Right ventricle myocardium superior (tissue), 1 donor: ENCODE data around the gene ATP2B3. TPM values are rescaled to one million over a fixed set of nuclear protein-coding genes. Genes with fewer than 3 reads are reported as not detected.

ENCODE experiments used
- ATAC-seq: fragments of 200-7000 bp; cut with Tn5 transposase; one replicate; pipeline ENCODE4 v1.9.1; 2020; ENCODE audit warnings: mild to moderate bottlenecking; ENCODE audit not compliant: poor library complexity
- DNase-seq: peaks from one replicate; pipeline ENCODE4 v3.0.0-alpha.2; 2020
- intact Hi-C: fragments of 100-400 bp; cut with DNase I; formaldehyde crosslinking; loops from one replicate; pipeline ENCODE4 v1.11.2; 2022
- long read RNA-seq: library from polyadenylated mRNA; unstranded; transcript quantifications from one replicate; pipeline ENCODE4 v2.0.0, GENCODE V29; 2021
- total RNA-seq: library from RNA; stranded (reverse); fragmentation: NEBNext Ultra II Directional; extraction: Animal tissue kit (Norgen Biotek cat#: 25700); gene quantifications from one replicate; pipeline ENCODE4 v1.2.1, GENCODE V29; 2021
- donor health status: DM: no; HTN: yes; CAD: no; lungs with severe emphysema.

The ATP2B3 gene
- not detected for total RNA-seq
- long read RNA-seq, result 0 reads

- DNase-seq (no peak), ATAC-seq (no peak)
- intact Hi-C loops, result no loop called here
These were observed at the start of gene ATP2B3 for GRCh38 chrX:153517423-153517822. Gene ATP2B3, plus strand, starts transcription at chrX:153517642. Its CDS starts 18,606 bp downstream, at chrX:153536248.

- DNase-seq, result peak; percentile 47
- ATAC-seq, result no peak
- intact Hi-C loops, result no loop called here
These were observed 49.3 kb upstream of the ATP2B3 start for GRCh38 chrX:153468008-153468580.

GRCh38 chrX:153469811-153470410 lies 47.5 kb upstream of the ATP2B3 start:
- ATAC-seq, result peak; percentile 37
- intact Hi-C loops, result loop anchor here (5.0 kb wide), 1 partner anchor 37 kb away; no protein-coding TSS in a partner anchor
- no peak for DNase-seq

GRCh38 chrX:153470411-153471363 lies 46.8 kb upstream of the ATP2B3 start, which contains the start of gene HAUS7:
Gene HAUS7, minus strand, starts transcription at chrX:153470576. Its CDS starts 19 bp downstream, at chrX:153470557.
- DNase-seq (peak; percentile 93), ATAC-seq (peak; percentile 92)
- intact Hi-C loops, result loop anchor here (5.0 kb wide), 1 partner anchor 37 kb away; no protein-coding TSS in a partner anchor

GRCh38 chrX:153471663-153472280 lies 45.7 kb upstream of the ATP2B3 start:
- no peak for DNase-seq

GRCh38 chrX:153473126-153473525 lies 44.3 kb upstream of the ATP2B3 start:
- intact Hi-C loops, result loop anchor here (5.0 kb wide), 1 partner anchor 34 kb away; no protein-coding TSS in a partner anchor
- DNase-seq (no peak), ATAC-seq (no peak)

More at GRCh38 chrX:153471663-153472280, 45.7 kb upstream of the ATP2B3 start:
- ATAC-seq, result no peak
- intact Hi-C loops, result loop anchor here (5.0 kb wide), 1 partner anchor 36 kb away; no protein-coding TSS in a partner anchor

GRCh38 chrX:153474266-153474665 lies 43.2 kb upstream of the ATP2B3 start:
- DNase-seq, result no peak
- intact Hi-C loops, result loop anchor here (5.0 kb wide), 1 partner anchor 33 kb away; no protein-coding TSS in a partner anchor
- no peak for ATAC-seq

- peak; percentile 82 for DNase-seq
- intact Hi-C loops, result loop anchor here (5.0 kb wide), 1 partner anchor 33 kb away; no protein-coding TSS in a partner anchor
- ATAC-seq, result no peak
These were observed 42.7 kb upstream of the ATP2B3 start for GRCh38 chrX:153474718-153475117.

GRCh38 chrX:153475271-153475670 lies 42.2 kb upstream of the ATP2B3 start:
- DNase-seq, result no peak
- ATAC-seq, result no peak
- intact Hi-C loops, result no loop called here

GRCh38 chrX:153475751-153476281 lies 41.6 kb upstream of the ATP2B3 start:
- intact Hi-C loops, result no loop called here
- DNase-seq, result no peak
- ATAC-seq, result no peak

GRCh38 chrX:153476666-153477363 lies 40.6 kb upstream of the ATP2B3 start:
- peak; percentile 65 for ATAC-seq
- peak; percentile 55 for DNase-seq
- intact Hi-C loops, result no loop called here

- ATAC-seq, result no peak
- no peak for DNase-seq
- intact Hi-C loops, result no loop called here
These were observed 40.0 kb upstream of the ATP2B3 start for GRCh38 chrX:153477364-153477857.

GRCh38 chrX:153477901-153478300 lies 39.5 kb upstream of the ATP2B3 start:
- ATAC-seq (peak; percentile 36), DNase-seq (peak; percentile 53)
- intact Hi-C loops, result no loop called here

GRCh38 chrX:153478746-153479145 lies 38.7 kb upstream of the ATP2B3 start:
- intact Hi-C loops, result no loop called here
- DNase-seq (no peak), ATAC-seq (no peak)

GRCh38 chrX:153481043-153481442 lies 36.4 kb upstream of the ATP2B3 start:
- no peak for DNase-seq
- intact Hi-C loops, result no loop called here
- no peak for ATAC-seq

GRCh38 chrX:153482376-153483015 lies 34.9 kb upstream of the ATP2B3 start:
- DNase-seq (no peak), ATAC-seq (no peak)
- intact Hi-C loops, result no loop called here
